Inflammatory macrophage treated with lipopolysaccharide for 1 hour (primary cell): ENCODE measurements around the gene NCOA7.
"Not testable (repeated sequence)": the region's sequence is repeated elsewhere in the genome, so short reads cannot be mapped to it uniquely, and the experiment has no call there.

Source experiments
- DNase-seq, 2 donors: peaks; one replicate each; pipeline ENCODE4 v3.0.0-alpha.2; 2020 to 2022

NCOA7 gene

DNA sequence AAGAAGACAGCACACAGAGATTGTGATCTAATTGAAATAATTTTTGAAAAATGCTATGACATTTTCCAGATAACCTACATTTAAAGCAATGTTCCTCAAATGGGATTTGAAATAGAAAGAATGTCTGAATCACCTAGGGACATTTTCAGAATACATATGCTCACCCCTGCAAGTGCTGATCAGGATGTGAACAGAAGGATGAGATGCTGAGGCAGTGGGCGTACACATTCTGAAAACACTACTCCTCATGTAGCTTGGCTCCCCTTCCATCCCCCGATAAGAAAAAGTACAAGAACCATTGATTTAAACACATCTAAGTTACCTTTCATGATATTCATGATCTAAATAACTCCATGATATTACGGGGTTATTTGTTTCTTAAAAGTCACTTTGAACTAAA, 136.0 kb downstream of the NCOA7 start:
- no peak for DNase-seq

GRCh38 chr6:125927761-125928160, 137.0 kb downstream of the NCOA7 start:
- peak in 1 of 2 donors; percentile 27 for DNase-seq

DNA sequence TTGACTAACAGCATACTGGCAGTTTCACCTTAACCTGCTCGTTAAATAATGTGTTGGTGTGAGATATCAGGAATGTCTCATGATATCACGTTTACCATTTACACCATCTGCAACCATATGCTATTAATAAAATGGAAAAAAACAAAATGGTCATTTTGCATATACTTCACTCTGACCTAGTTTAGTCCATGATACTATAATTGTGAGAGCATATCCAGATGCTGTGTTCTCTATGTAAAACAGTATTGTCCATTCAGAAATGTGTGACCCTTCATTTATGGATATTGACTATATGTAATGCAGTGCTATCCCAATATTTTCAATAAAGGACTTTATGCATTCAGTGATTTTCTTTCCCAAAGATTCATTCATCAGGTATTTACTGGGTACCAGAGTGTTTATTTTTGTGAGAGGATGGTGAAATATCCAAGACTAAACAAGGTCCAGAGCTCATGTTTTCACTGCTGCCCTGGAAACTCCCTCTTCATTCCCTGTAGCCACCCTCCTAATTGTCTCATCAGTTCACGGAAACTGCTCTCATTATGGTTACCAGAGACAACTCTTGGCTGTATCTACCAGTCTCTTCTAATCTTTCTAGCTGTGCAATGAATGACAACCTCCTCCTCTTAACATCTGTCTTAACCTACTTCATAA, 140.1 kb downstream of the NCOA7 start:
- no peak for DNase-seq

GRCh38 chr6:125931733-125932450, 141.1 kb downstream of the NCOA7 start:
- no peak for DNase-seq

- DNase-seq: no peak
These were observed 141.7 kb downstream of the NCOA7 start for GRCh38 chr6:125932451-125932795.

GRCh38 chr6:125935520-125935919, 144.8 kb downstream of the NCOA7 start:
- not testable (repeated sequence) for DNase-seq

DNA sequence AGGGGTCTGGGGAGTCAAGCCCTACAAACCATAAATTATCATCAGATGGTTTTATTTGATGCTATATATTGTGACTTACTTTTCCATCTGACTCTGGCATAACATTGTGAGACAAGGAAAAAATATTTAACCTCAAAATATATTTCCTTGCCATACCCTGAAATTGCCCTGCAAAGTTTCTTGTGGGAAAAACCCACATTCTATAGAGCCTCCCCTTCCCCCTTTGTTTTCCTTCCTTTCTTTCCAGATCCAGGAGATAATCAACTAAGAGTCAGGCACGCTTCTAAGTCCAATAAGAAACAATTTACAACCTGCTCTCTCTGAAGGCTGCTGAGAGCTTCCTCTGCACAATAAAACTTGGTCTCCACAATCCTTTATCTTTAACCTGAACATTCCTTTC, 148.3 kb downstream of the NCOA7 start:
- DNase-seq: no peak

GRCh38 chr6:125939791-125940190, 149.0 kb downstream of the NCOA7 start:
- DNase-seq: no peak

DNA sequence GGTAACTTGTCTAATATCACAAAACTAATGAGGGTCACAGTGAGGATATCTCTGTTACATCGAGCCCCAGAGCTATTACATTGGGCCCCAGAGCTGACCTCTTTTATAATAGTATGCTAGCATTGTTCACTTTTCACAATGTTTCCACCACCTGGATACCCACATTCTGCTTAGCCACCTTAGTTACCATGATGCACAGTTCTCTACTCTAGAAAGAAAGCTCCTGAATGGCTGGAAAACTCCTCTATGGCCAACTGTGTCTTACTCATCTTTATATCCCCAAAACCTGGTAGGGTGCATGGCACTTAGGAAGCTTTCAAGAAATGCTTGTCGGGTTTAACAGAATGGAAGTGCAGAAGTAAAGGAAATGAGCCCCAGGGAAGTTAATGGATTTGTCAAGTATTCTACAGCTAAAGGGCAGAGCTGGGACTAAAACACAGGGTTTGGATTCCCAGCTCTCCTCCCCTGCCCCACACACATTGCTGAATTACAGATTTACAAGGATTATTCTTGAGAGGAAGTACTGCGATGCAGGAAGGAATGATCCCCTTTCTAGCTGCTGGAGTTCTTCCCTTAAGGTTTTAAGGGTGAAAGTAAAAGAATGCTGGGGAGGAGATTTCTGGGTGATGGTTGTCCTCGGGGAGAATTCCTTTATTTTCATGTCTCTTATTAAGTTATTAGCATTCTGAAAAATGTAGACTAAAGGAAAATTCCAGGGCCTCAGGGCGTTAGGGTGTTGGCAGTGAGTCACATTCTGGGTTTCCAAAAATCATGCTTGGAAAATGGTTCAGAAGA, 149.7 kb downstream of the NCOA7 start:
- no peak for DNase-seq

- DNase-seq: no peak
These were observed 152.1 kb downstream of the NCOA7 start for GRCh38 chr6:125942672-125943527.

DNA sequence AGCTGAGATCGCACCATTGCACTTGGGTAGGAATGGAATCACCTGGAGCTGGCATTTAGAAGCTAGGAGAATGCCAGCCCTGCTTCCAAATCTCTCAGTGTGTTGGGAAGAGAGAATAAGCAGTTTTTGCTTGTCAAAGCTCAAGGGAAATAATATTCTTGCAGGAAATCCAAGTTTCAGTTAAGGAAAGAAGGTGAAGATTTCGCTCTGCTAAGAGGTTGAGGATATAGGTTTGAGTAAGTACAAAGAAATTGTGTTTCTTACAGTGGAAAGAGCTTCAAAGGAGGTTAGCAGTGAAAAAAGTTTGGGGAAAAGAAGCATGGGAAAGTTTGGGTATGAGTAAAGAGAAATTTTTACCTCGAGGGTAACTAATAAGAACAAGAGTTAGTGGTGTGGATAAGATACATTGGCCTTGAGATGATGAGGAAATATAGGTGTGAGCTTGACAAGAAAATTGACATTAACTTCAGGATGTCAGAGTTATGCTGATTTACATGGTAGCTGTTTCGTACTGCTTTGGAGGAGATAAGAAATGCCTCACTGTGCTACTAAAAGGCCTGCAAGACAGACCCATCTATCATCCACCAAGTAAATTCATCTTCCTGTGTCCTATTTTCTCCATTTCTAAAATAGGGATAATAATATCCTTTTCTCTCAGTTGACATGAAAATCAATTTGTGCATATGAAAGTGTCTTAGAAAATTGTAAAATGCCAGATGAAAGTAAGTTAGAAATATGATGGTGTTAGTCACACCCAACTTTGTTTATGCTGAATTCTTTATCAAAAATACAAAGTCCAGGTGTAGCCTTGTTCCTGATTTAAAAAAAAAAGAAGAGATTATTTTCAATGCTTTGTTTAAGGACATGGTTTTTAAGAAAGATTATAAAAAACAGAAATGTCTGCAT, 153.0 kb downstream of the NCOA7 start:
- no peak for DNase-seq

DNA sequence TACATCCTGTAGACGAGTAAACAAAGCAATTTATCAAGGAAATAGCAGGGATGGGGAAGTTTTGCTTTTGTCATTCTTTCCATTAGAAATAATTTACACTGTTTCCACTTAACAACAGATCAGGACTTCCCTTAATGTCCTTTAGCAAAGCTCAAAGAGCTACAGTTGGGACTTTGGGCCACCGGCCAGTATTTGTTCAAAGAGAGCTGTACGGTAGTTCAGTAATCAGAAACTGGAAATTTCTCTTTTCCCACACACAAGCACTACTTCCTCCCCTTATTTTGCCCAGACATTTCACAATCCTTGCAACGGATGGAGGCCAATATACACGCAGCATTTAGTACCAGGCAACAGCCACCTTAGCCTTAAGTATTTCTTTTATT, 153.7 kb downstream of the NCOA7 start:
- peak; percentile 84 to 86 for DNase-seq

- no peak for DNase-seq
These were observed 154.1 kb downstream of the NCOA7 start for GRCh38 chr6:125944896-125945295.

DNA sequence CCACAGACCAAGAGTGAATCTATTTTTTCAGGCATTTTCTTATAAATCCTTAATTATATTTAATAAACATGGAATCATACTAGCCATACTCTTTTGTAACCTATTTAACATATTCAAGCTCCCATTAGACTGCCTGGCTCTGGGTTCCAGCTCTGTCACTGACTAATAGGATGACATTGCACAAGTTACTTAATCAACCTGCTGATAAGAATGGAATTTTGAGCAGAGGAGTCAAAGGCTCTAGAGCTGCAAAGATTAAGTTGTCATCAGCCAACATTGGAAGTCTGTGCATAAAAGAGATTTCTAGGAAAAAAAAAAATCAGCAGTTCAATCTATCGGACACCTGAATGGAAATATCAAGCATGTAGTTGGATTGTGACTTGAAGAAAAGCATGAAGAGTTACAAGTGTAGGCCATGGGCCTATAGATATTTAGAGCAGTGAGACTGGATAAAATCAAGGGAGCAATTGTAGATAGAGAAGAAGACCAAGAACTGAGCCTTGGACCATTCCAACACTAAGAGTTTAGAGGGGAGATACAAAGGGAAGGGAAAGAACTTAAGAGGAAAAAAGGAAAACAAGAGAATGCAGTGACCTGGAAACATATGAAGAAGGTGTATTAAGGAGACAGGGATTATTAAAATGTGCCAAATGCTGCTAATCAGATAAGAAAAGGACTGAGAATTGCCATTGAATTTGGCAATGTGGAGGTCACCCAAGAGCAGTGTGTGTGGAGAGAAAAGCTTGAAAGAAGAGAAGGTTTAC, 154.8 kb downstream of the NCOA7 start:
- DNase-seq: no peak

DNA sequence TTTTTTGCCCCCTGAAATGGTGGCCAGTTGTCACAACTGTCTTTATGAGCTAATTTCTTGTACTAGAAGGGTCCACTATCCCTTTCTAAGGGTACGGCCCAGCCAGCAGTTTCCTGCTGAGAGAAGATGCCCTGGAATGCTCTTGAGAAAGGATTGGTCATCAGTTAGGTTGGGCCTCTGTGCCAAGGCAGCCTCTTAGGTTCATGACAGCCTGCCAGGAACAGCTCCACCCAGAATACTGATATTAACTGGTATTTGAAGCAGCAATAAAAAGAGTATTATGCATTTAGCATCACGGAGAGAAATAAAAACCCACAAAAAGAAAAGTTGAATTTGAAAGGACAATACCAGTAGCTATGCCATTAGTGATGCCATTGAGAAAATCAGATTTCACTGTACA, 156.9 kb downstream of the NCOA7 start:
- no peak for DNase-seq

- peak in 1 of 2 donors; percentile 41 for DNase-seq
These were observed 157.7 kb downstream of the NCOA7 start for GRCh38 chr6:125948455-125948854.

- no peak for DNase-seq
These were observed 158.3 kb downstream of the NCOA7 start for GRCh38 chr6:125949069-125949468.

GRCh38 chr6:125950293-125950692, 159.5 kb downstream of the NCOA7 start:
- no peak for DNase-seq

- not testable (repeated sequence) for DNase-seq
These were observed 160.0 kb downstream of the NCOA7 start for GRCh38 chr6:125950716-125951115.

DNA sequence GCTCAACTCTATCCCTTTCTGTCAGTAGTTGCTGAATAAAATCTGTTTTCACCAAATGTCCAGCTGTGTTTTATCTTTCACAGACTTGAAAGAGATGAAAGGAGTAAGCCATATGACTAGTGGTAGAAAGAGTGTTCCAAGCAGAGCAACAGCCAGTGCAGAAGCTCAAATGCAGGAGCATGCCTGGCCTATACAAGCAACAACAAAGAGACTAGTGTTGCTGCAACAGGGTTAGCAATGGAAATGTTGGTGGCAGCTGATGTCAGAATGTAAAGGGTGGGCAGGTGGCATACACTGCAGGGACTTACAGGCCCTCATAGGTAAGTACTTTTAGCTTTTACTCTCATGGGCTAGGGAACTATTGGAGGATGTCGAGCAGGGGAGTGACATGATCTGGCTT, 160.6 kb downstream of the NCOA7 start:
- DNase-seq: no peak
